ENCODE data around the gene INHBA. TPM values are rescaled to one million over a fixed set of nuclear protein-coding genes. Genes with fewer than 3 reads are reported as not detected.

INHBA gene
- total RNA-seq, 1 experiment from 2014 or later, result 17.3 TPM

DNA sequence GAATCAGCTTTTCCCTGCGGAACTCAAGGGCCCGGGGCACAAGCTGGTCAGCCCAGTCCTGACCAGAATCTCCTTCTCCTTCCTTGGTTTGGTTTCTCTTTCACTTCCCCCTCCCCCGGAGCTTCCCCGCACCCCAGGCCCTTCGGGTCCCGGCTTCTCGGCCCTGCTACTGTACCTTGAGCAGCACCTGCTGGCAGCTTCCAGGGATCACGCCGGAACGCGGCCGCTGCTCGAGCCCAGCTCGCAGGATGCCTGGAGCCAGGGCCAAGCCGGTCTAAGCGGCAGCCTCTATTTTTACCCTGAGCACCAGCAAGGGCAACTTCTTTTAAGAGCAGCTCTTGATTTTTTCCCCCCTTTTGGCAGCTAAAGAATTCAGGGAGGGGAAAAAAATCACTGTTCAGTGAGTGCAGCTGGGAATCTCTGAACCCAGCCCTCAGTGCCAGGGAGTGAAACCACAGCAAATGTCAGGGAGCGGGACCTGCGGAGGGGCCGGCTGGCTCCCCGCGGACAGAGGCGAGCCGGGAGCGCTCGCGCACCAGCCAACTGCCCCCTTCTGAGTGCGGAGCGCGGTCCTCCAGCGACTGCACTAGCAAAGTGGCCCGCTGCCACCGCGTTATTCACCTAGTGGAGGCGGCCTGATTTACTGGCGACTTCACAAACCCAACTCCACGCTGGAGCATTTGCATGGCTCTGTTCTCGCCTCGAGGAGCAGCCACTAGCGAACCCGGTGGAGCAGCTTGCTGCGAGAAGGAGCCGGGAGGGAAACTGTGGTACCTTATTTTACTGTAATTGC lies 2.4 kb upstream of the INHBA start:
- peaks cover 19% of the 10 kb centered on the region for H3K79me2 ChIP-seq (ENCODE audit: low read depth)
- no peaks in the 10 kb centered on the region for H3K9me2 ChIP-seq (ENCODE audit: insufficient read depth)
- peak; percentile 80 to 96 for DNase-seq
- H3K4me1 ChIP-seq (replicated peaks; ENCODE audit: insufficient read depth), result peaks cover 43% of the 10 kb centered on the region
- intact Hi-C loops (cut with micrococcal nuclease; ENCODE audit: unreplicated experiment), result loop anchor here (1.0 to 10.0 kb wide), 14 partner anchors 125 to 1471 kb away; no protein-coding TSS in a partner anchor
- H3K4me3 ChIP-seq, result peak overlapping the region; percentile 54; the same call in 1 of the 2 replicates
- peaks cover 19% of the 10 kb centered on the region for H3F3A ChIP-seq (ENCODE audit: insufficient read depth, low read depth)
- TSS peak; percentile 9 for BruUV-seq (replicated peaks)
- no peaks in the 10 kb centered on the region for H3K36me3 ChIP-seq (ENCODE audit: low read depth)
- ChIA-PET POLR2A (ENCODE audit: unreplicated experiment) (interaction anchor here (0.6 to 0.7 kb wide), 3 partner anchors 145 to 783 kb away, joined by 3 to 11 read pairs (median 4); no protein-coding TSS in a partner anchor), CTCF (interaction anchor here (0.5 to 1.7 kb wide), 10 partner anchors 9 to 1374 kb away, joined by 3 to 12 read pairs (median 6); no protein-coding TSS in a partner anchor)
- H3K27ac ChIP-seq, result peak overlapping the region; percentile 53; the same call in 1 of the 2 replicates
- peak overlapping the region; percentile 82 for H3K4me2 ChIP-seq
- peak; percentile 97 for TF ChIP-seq CTCF (conservative IDR thresholded peaks at IDR 0.05)
- TF ChIP-seq EZH2 (IDR thresholded peaks at IDR 0.05; ENCODE audit: low read depth), result no peak
- peak overlapping the region; percentile 78 for H2AFZ ChIP-seq
- H3K27me3 ChIP-seq (ENCODE audit: insufficient read depth, low read depth), result no peaks in the 10 kb centered on the region
- no peaks in the 10 kb centered on the region for H4K20me1 ChIP-seq (ENCODE audit: insufficient read depth)
- H3K9me3 ChIP-seq (ENCODE audit: insufficient read depth, low read depth), result no peaks in the 10 kb centered on the region; the same call in 1 of the 2 replicates

GRCh38 chr7:41701068-41701941 lies 1.6 kb downstream of the INHBA start:
- CTCF ChIA-PET, result interaction anchor here (0.6 kb wide), 1 partner anchor 184 kb away, joined by 4 read pairs; no protein-coding TSS in a partner anchor
- Histone ChIP-seq H3K79me2 (ENCODE audit: low read depth) (peaks cover 54% of the 10 kb centered on the region), H3K27ac (peak overlapping the region; percentile 25), H3K36me3 (ENCODE audit: low read depth) (no peaks in the 10 kb centered on the region), H3K27me3 (ENCODE audit: insufficient read depth, low read depth) (no peaks in the 10 kb centered on the region), H3K9me3 (ENCODE audit: insufficient read depth, low read depth) (peaks cover 4% of the 10 kb centered on the region; the same call in 1 of the 2 replicates), H3K9me2 (ENCODE audit: insufficient read depth) (no peaks in the 10 kb centered on the region), H3F3A (ENCODE audit: insufficient read depth, low read depth) (peaks cover 19% of the 10 kb centered on the region), H3K4me2 (peak overlapping the region; percentile 78), H3K4me3 (peak overlapping the region; percentile 55), H4K20me1 (ENCODE audit: insufficient read depth) (no peaks in the 10 kb centered on the region), H2AFZ (peak overlapping the region; percentile 24), H3K4me1 (replicated peaks; ENCODE audit: insufficient read depth) (peaks cover 55% of the 10 kb centered on the region)
- no TSS peak for BruUV-seq (replicated peaks)
- DNase-seq, result peak; percentile 29 to 73
- intact Hi-C loops (cut with micrococcal nuclease; ENCODE audit: unreplicated experiment), result loop anchor here (1.0 to 10.0 kb wide), 5 partner anchors 299 to 1467 kb away; no protein-coding TSS in a partner anchor
- POLR2A ChIA-PET (ENCODE audit: unreplicated experiment), result interaction anchor here (0.7 kb wide), 1 partner anchor 79 kb away, joined by 3 read pairs; no protein-coding TSS in a partner anchor
- TF ChIP-seq CTCF (conservative IDR thresholded peaks at IDR 0.05) (no peak), EZH2 (IDR thresholded peaks at IDR 0.05; ENCODE audit: low read depth) (no peak)

DNA sequence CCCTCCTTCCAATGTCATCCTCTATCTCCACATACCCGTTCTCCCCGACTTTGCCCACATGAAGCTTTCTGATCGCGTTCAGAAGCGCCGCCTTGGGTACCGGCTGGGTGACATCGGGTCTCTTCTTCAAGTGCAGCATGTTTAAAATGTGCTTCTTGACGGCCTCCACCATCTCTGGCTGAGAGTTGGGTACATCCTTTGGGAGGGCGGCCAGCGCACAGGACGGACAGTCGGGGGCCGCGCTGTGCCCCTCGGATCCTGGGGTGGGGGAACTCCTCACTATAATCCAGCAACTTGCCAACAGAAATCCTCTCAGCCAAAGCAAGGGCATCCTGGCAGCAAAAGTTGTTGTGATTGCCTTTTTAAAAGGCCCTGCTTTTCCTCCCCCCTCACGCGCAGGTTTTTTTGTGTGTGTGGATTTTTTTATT lies 2.8 kb downstream of the INHBA start:
- BruUV-seq (replicated peaks), result no TSS peak
- peak; percentile 6 to 33 for DNase-seq
- Histone ChIP-seq H3K27ac (no peak overlapping the region), H3K9me3 (ENCODE audit: insufficient read depth, low read depth) (peaks cover 4% of the 10 kb centered on the region; the same call in 1 of the 2 replicates), H3K4me1 (replicated peaks; ENCODE audit: insufficient read depth) (peaks cover 60% of the 10 kb centered on the region), H2AFZ (no peak overlapping the region), H3K79me2 (ENCODE audit: low read depth) (peaks cover 67% of the 10 kb centered on the region), H3K4me2 (peak overlapping the region; percentile 78), H3K27me3 (ENCODE audit: insufficient read depth, low read depth) (no peaks in the 10 kb centered on the region), H3F3A (ENCODE audit: insufficient read depth, low read depth) (peaks cover 19% of the 10 kb centered on the region), H3K36me3 (ENCODE audit: low read depth) (no peaks in the 10 kb centered on the region), H3K9me2 (ENCODE audit: insufficient read depth) (no peaks in the 10 kb centered on the region), H3K4me3 (peak overlapping the region; percentile 55), H4K20me1 (ENCODE audit: insufficient read depth) (no peaks in the 10 kb centered on the region)
- TF ChIP-seq CTCF (conservative IDR thresholded peaks at IDR 0.05) (no peak), EZH2 (IDR thresholded peaks at IDR 0.05; ENCODE audit: low read depth) (no peak)
- ChIA-PET CTCF (no interaction called here), POLR2A (ENCODE audit: unreplicated experiment) (interaction anchor here (0.6 kb wide), 1 partner anchor 647 kb away, joined by 3 read pairs; no protein-coding TSS in a partner anchor)
- intact Hi-C loops (cut with micrococcal nuclease; ENCODE audit: unreplicated experiment), result loop anchor here (5.0 to 10.0 kb wide), 3 partner anchors 298 to 1465 kb away; no protein-coding TSS in a partner anchor

All from PC-9 (cell line).